Stomach (tissue), 4 donors: ENCODE results near the gene PITRM1.

Source experiments
- CTCF ChIP-seq, 7 experiments: fragments of 450-650 bp in 4 of 7; fragments of 200-600 bp in 3 of 7; sonication (generic) in 3 of 7; IDR thresholded peaks; one replicate each; pipeline ENCODE4 v1.5.1; 2016 to 2019; ENCODE audit warnings: antibody characterized with exemption in 7 of 7, control low read depth in 2 of 7, mild to moderate bottlenecking in 1 of 7
- EP300 ChIP-seq: sonication (generic); formaldehyde crosslinking; IDR thresholded peaks from one replicate; pipeline ENCODE4 v1.6.1; 2017; ENCODE audit warnings: antibody characterized with exemption
- POLR2A ChIP-seq, 4 donors: fragments of 450-650 bp; IDR thresholded peaks; one replicate each; pipeline ENCODE4 v1.6.1; 2016; ENCODE audit warnings: antibody characterized with exemption in 4 of 4, control low read depth in 2 of 4, mild to moderate bottlenecking in 1 of 4, moderate library complexity in 1 of 4
- POLR2AphosphoS5 ChIP-seq, 3 donors: sonication (generic); formaldehyde crosslinking; IDR thresholded peaks; one replicate each; pipeline ENCODE4 v1.6.1; 2016; ENCODE audit warnings: antibody characterized with exemption in 3 of 3

GRCh38 chr10:3103646-3104045 lies 68.9 kb downstream of the PITRM1 start:
- TF ChIP-seq CTCF (IDR thresholded peaks at IDR 0.05) (no peak), POLR2A (IDR thresholded peaks at IDR 0.05) (no peak), POLR2AphosphoS5 (IDR thresholded peaks at IDR 0.05) (no peak), EP300 (no peak)
